C4-2B (cell line): Measurements from ENCODE around the gene GCHFR.

Experiments
- H3K27ac ChIP-seq: fragments of 450-650 bp; 2 replicates; pipeline ENCODE4 v1.5.1; 2017
- ZFX ChIP-seq: fragments of 450-650 bp; IDR thresholded peaks from 2 replicates; pipeline ENCODE4 v1.6.1; 2017
- TF ChIP-seq, protein P1 (sequence below): fragments of 450-650 bp; conservative IDR thresholded peaks from 2 replicates; pipeline ENCODE4 v1.5.1; 2017; ENCODE audit warnings: mild to moderate bottlenecking

The GCHFR gene

DNA sequence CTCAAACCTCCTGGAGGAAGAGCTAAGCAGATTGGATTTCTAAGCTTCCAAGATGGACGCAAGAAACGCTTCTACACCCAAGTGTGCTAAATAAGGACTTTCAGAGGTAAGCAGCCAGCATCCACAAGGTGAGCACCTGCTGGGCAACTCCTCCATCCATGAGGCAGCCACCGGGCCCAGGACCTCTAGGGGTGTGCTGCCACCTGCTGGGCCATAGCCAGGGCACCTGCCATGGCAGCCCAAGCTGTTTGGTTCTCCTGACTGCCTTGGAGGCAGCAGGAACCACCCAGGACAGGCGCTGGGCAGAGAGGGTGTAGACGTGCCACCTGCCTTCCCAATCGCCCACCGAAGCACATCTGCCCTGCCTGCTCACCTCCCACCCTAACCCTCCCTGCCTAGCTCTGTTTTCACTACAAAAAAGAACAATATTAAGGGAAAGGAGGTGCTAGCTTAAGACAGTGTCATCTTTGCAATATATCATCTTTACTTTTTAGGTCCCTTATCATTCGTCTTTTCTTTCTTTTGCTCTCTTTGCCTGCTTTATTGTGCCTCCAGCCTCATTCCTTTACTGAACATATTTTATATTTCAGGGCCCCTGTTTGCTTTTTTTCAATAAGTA is 18.9 kb downstream of the GCHFR start:
- TF ChIP-seq ZFX = no peak
- TF ChIP-seq, protein P1, sequence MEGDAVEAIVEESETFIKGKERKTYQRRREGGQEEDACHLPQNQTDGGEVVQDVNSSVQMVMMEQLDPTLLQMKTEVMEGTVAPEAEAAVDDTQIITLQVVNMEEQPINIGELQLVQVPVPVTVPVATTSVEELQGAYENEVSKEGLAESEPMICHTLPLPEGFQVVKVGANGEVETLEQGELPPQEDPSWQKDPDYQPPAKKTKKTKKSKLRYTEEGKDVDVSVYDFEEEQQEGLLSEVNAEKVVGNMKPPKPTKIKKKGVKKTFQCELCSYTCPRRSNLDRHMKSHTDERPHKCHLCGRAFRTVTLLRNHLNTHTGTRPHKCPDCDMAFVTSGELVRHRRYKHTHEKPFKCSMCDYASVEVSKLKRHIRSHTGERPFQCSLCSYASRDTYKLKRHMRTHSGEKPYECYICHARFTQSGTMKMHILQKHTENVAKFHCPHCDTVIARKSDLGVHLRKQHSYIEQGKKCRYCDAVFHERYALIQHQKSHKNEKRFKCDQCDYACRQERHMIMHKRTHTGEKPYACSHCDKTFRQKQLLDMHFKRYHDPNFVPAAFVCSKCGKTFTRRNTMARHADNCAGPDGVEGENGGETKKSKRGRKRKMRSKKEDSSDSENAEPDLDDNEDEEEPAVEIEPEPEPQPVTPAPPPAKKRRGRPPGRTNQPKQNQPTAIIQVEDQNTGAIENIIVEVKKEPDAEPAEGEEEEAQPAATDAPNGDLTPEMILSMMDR = peak; percentile 90
- no peak overlapping the region for H3K27ac ChIP-seq

DNA sequence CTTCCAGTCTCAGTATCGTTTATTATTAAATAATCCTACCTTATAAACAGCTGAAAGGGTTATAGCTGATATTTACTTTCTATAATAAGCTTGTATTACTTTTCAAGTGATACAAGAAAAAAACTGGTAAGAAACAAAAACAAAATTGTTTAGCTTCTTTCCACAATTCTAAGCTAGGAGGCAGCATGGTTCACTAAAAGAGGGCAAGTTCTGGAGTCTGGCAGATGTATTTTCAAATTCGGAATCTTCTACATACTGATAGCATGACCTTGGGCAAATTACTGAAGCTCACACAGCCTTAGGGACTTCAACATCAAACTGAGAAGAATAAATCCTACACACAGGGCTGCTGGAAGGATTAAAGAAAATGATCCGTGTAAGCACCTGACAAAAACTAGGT is 21.3 kb downstream of the GCHFR start:
- H3K27ac ChIP-seq = peak overlapping the region; percentile 87
- no peak for TF ChIP-seq ZFX
- TF ChIP-seq, protein P1 = no peak

DNA sequence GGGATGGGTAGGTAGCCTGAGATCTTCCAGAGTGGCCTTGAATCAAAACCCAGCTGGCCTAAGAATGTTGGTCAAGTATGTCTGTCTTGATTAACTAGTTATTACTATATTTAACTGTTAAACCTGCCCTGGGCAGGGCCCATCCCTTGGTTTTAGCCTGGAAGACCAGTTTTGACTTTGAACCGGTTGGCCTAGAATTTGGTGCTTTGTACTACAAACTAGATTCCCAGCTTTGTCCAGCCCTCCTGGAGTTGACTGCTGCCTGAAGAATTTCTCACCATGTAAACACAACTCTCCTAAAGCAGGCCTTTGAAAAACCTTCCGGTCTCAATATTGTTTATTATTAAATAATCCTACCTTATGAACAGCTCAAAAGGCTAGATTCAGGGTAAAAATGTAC is 21.9 kb downstream of the GCHFR start:
- peak overlapping the region; percentile 87 for H3K27ac ChIP-seq
- TF ChIP-seq ZFX = no peak
- TF ChIP-seq, protein P1 = no peak

DNA sequence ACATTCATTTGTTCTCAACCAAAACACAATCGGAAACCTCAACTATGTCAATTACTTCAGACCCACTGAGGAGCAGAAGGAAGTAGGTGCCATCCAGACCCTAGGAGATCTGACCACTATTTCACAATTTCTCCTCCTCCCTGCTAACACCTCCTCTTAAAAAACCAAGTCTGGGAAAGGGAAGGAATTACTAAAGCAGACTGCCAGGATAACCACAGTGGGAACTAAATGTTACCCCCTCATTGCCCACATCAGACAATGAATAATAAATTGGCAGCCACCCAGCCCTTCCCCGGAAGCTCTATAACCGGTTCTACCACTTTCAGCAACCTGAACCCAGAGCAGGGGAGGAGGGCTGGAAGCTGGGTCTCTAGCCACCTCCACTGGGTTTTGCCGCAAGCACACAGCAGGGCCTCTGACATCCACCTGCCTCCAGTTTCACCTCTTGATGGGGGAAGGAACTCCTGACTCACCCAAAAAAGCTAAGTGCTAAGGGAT is 23.5 kb downstream of the GCHFR start:
- peak overlapping the region; percentile 87 for H3K27ac ChIP-seq
- TF ChIP-seq, protein P1 = no peak
- TF ChIP-seq ZFX = no peak

DNA sequence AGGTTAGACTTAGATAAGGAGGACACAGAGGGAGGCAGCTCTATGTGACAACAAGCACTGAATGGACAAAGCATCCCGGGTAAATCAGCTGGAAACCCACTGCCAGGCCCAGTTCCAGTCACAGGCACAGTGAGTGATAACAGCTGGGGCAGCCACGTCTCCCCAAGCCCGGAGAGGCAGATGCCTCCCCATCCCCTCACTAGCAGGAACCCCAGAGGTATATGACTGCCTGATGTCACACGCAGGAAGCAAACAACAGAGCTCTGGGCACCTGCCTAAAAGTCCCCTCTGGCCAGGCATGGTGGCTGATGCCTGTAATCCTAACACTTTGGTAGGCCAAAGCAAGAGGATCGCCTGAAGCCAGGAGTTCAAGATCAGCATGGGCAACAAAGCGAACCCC is 24.1 kb downstream of the GCHFR start:
- TF ChIP-seq ZFX = peak; percentile 27; the same call in 1 of the 2 replicates
- TF ChIP-seq, protein P1 = no peak
- H3K27ac ChIP-seq = peak overlapping the region; percentile 87

DNA sequence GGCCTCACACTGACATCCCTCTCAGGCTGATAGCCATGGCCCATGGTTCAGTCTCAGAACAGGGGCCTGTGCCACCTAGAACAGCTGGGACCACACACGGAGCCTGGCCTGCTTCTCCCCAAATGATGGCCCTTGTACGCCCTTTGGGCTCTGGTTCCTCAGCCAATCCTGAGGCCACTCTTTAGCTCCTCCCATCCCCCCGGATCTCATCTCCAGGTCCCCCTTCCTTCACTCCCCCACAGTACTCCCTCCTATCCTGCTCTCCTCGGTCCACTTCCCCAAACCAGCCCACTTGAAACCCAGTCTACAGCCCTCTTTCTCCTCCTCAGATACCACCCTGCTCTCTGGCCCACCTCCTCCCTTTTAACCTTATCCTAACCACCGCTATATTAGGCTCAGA is 25.3 kb downstream of the GCHFR start:
- H3K27ac ChIP-seq = peak overlapping the region; percentile 87

DNA sequence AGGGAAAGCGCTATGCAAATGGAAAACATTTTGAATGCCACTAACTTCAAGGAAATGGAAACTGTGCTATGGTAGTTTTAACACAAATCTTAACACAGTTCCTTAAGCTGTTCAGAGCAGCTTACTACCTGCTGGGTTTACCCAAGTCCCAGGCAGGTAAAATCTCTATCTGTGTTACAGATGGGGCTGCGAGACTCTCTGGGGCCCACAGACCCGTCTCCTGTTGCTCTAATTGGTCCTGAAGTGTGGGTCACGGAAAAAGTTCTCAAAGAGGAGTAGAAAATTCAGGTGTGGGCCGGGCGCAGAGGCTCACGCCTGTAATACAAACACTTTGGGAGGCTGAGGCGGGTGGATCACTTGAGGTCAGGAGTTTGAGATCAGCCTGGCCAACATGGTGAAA is 26.1 kb downstream of the GCHFR start:
- H3K27ac ChIP-seq = no peak overlapping the region
- TF ChIP-seq ZFX = no peak
- TF ChIP-seq, protein P1 = no peak

More for the DNA sequence above, 25.3 kb downstream of the GCHFR start:
- no peak for TF ChIP-seq ZFX
- TF ChIP-seq, protein P1 = no peak
